Stimulated activated naive CD8-positive, alpha-beta T cell treated with anti-CD3 and anti-CD28 coated beads, Interleukin-15, Interleukin-2, amounts not matched to agents 100 U/mL and 50 U/mL, for 24 hours (primary cell): ENCODE data around the gene DDR1.
"Not testable (repeated sequence)": the region's sequence is repeated elsewhere in the genome, so short reads cannot be mapped to it uniquely, and the experiment has no call there.

Experiments used
- ATAC-seq: fragments of 150-1000 bp; cut with Tn5 transposase; one replicate; pipeline ENCODE4 v1.10.0; 2021
- DNase-seq: peaks from one replicate; pipeline ENCODE4 v3.0.0; 2021

DDR1 gene

GRCh38 chr6:30854285-30855040, 29.9 kb upstream of the DDR1 start:
- DNase-seq (no peak), ATAC-seq (no peak)

GRCh38 chr6:30855429-30856075, 28.8 kb upstream of the DDR1 start:
- ATAC-seq (no peak), DNase-seq (no peak)

GRCh38 chr6:30857112-30857511, 27.2 kb upstream of the DDR1 start:
- no peak for DNase-seq
- no peak for ATAC-seq

DNA sequence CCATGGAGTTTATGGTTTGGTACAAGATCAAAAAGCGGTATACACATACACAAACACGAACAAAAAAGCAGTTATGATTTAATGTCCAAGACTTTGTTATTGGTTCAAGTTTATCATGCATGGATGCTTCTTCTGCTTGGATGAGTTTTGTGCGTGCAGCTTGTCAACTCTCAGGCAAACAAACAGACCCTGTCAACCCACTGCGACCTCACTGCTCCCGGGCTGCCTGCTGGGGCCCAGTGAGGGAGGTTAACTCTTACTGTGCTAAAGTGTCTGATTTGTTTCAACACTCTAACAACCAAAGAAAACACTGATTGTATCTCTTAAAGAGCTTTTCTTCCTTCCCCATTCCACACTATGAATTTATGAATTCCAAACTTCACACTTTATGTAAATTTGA, 26.8 kb upstream of the DDR1 start:
- no peak for ATAC-seq

GRCh38 chr6:30859726-30860125, 24.6 kb upstream of the DDR1 start:
- ATAC-seq, DNase-seq: not testable (repeated sequence)

More for the DNA sequence above, 26.8 kb upstream of the DDR1 start:
- DNase-seq: no peak

- ATAC-seq (peak; percentile 43), DNase-seq (no peak)
Observed at GRCh38 chr6:30861257-30862048, 22.9 kb upstream of the DDR1 start.

DNA sequence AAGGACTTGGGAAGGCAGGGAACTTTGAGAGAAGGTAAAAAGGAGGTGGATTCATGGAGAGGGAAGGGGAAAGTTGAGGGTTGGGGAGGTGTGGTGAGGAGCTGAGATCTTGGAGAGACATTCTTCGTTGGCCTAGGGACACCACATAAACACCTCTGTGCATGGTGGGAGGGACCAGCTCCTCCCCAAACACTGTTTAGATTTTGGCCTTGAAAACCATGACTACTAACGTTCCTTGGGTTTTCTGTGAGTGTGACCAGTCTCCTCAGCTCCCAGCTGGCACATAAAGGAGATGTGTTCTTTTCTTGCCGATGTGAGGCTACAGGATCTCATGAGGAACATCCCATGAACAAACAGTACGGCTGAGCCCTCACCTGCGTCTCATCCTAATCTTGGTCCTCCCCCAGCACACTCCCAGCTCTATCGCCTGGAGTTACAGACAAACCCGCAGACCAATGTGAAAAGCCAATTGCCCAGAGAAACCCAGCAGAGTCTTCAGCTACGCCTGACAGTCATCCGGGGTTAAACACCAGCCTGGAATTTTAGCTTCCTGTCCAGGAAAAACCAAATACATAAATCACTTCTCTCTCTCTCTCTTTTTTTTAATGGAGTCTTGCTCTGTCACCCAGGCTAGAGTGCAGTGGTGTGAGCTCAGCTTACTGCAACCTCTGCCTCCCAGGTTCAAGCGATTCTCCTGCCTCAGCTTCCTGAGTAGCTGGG, 22.0 kb upstream of the DDR1 start:
- ATAC-seq (no peak), DNase-seq (no peak)

- DNase-seq (no peak), ATAC-seq (no peak)
Observed at GRCh38 chr6:30864325-30864724, 20.0 kb upstream of the DDR1 start.

- not testable (repeated sequence) for ATAC-seq, DNase-seq
Observed at GRCh38 chr6:30869241-30869749, 15.0 kb upstream of the DDR1 start.

GRCh38 chr6:30870546-30870945, 13.8 kb upstream of the DDR1 start:
- ATAC-seq (peak; percentile 69), DNase-seq (no peak)

- no peak for DNase-seq
- ATAC-seq: no peak
Observed at GRCh38 chr6:30871592-30872183, 12.6 kb upstream of the DDR1 start.

DNA sequence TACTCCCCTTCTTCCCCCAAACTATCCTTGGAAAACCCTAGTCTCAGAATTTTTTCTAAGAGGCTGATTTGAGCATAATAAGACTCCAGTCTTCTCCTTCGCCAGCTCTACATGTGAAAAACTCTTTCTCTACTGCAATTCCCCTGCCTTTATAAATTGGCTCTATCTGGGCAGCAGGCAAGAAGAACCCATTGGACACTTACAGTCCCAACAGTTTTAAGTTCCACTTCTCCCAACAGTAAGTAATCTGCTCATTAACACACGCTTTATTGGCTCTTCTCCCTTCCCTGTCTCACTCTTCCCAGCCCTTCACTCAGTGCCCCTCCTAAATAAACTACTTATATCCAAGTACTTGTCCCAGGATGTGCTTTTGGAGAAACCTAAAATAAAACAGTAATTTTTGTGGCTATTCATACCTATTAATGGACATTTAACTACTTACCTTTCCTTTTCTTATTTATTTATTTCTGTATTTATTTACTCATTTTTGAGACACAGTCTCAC, 11.1 kb upstream of the DDR1 start:
- no peak for DNase-seq
- no peak for ATAC-seq

DNA sequence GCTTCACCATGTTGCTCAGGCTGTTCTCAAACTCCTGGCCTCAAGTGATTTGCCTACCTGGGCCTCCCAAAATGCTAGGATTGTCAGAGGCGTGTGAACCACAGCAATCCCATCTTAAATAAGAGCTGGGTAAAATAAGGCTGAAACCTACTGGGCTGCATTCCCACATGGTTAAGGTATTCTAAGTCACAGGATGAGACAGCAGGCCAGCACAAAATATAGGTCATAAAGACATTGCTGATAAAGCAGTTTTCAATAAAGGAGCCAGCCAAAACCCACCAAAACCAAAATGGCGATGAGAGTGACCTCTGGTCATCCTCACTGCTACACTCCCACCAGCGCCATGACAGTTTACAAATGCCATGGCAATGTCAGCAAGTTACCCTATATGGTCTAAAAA, 10.5 kb upstream of the DDR1 start:
- not testable (repeated sequence) for DNase-seq

DNA sequence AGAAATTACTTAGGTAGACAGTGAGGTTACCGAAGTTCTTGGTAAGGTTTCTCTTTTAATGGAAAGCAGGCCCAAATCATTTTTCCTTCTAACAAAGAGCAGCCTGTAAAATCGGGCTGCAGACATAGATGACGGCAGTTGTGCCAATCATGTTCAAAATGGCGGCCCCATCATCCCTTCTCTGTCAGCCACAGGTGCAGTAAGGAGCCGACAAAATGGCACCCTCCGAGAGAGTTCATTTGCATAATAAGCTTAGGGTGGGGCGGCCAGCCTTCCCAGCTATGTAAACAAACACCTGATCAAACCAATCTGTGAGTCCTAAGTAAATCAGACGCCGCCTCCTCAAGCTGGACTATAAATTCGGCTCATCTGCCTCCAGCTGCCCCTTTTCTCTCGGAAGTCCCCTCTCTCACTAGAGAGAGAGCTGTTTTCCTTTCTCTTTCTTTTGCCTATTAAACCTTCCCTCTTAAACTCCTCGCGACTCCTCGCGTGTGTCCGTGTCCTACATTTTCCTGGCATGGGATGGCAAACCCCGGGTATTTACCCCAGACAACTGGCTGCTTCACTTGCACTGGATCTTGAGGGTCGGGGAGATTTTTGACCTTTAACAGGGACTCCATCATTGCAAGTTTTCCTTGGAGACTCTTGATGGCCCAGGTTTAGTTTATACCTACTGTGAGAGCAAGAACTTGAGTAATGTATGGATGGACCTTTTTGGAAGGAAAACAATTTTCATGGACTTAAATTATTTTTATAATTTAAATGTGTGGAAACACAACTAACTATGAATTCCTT, 8.9 kb upstream of the DDR1 start:
- no peak for ATAC-seq
- no peak for DNase-seq

More for the DNA sequence above, 10.5 kb upstream of the DDR1 start:
- not testable (repeated sequence) for ATAC-seq

DNA sequence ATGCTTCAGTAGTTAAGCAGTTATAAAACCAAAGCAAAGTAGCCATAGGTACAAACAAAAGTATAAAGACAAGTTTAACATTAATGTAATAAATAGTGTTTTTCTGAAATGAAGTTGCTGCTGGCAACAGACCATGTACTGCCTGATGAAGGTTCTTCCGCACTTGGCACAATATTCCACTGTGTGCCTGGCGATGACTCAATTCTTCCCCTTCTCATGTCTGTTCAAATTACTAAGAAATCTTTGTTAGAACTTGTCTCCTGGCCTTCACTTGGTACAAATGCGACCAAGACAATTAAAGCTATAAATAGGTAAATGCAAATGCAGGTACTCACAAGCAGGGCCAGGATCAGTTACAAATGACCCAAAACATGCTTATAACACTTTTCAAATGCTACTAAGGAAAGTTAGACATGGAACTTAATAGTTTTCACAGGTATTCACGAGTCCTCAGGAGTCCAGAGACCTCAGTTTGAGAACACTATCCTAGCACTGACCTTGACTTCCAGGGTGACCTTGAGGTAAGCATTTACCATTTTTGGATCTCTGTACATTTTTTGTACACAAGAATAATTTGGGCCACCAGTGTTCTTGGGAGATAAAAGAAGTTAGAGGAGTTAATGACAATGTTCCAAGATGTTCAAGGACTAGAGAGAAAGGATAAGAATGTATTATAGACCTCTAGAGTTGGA, 8.1 kb upstream of the DDR1 start:
- no peak for ATAC-seq
- DNase-seq: no peak

GRCh38 chr6:30877419-30878262, 6.7 kb upstream of the DDR1 start:
- DNase-seq (peak; percentile 83), ATAC-seq (peak; percentile 76)

DNA sequence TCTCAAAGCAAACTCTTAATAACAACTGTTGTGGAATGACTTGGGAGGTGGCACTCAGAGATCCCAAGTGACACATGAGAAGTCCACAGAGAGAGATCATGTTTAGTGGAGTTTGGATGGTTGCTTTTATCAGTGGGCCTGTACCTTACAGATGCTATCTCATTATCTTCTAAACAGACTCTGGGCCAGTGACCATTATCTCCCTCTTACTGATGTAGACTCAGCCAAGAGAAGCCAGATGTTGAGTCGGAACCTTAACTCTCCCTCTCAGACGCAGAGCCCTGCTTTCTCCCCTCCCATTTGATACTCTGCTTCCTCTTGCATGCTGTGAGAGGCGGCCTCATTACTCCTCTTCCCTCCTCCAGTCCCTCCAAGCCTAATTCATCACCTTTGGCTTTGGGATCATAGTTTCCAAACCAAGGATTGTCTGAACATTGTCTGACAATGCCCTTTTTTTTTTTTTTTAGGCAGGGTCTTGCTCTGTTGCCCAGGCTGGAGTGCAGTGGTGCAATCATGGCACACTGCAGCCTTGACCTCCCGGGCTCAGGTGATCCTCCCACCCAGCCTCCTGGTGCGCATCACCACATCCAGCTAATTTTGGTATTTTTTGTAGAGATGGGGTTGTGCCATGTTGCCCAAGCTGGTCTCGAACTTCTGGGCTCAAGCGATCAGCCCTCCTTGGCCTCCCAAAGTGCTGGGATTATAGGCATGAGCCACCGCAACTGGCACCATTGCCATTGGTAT, 4.5 kb upstream of the DDR1 start:
- DNase-seq (no peak), ATAC-seq (no peak)

- DNase-seq: no peak
- no peak for ATAC-seq
Observed at GRCh38 chr6:30880698-30881252, 3.5 kb upstream of the DDR1 start.
